VCaP (cell line): ENCODE data around the gene ADRA2B.

Experiments used
- H3K27ac ChIP-seq: fragments of 450-650 bp; 2 replicates; pipeline ENCODE4 v1.5.1; 2017
- TF ChIP-seq, protein P1 (sequence below): fragments of 450-650 bp; conservative IDR thresholded peaks from 2 replicates; pipeline ENCODE4 v1.5.1; 2017; ENCODE audit warnings: mild to moderate bottlenecking, moderate library complexity

Gene ADRA2B

DNA sequence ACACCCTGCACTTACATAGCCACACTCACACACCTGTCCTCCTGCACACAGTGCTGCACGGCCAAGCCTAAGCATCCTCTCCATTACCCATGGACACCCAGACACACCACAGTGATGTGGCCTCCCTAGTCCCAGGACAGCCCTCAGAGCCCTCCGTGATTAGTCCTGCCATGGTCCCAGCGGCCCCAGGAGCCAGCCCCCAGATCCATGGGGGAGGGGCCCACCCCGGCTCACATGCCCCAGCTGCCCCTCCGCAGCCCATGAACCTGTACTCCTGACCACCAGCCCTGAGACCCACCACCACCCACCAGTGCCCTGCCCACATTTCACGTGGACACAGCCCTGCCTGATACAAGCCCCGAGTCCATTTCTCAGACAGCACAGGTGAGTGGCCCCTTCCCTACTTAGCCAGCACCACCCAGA lies 36.9 kb upstream of the ADRA2B start:
- TF ChIP-seq, protein P1, sequence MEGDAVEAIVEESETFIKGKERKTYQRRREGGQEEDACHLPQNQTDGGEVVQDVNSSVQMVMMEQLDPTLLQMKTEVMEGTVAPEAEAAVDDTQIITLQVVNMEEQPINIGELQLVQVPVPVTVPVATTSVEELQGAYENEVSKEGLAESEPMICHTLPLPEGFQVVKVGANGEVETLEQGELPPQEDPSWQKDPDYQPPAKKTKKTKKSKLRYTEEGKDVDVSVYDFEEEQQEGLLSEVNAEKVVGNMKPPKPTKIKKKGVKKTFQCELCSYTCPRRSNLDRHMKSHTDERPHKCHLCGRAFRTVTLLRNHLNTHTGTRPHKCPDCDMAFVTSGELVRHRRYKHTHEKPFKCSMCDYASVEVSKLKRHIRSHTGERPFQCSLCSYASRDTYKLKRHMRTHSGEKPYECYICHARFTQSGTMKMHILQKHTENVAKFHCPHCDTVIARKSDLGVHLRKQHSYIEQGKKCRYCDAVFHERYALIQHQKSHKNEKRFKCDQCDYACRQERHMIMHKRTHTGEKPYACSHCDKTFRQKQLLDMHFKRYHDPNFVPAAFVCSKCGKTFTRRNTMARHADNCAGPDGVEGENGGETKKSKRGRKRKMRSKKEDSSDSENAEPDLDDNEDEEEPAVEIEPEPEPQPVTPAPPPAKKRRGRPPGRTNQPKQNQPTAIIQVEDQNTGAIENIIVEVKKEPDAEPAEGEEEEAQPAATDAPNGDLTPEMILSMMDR, result no peak
- no peak overlapping the region for H3K27ac ChIP-seq

DNA sequence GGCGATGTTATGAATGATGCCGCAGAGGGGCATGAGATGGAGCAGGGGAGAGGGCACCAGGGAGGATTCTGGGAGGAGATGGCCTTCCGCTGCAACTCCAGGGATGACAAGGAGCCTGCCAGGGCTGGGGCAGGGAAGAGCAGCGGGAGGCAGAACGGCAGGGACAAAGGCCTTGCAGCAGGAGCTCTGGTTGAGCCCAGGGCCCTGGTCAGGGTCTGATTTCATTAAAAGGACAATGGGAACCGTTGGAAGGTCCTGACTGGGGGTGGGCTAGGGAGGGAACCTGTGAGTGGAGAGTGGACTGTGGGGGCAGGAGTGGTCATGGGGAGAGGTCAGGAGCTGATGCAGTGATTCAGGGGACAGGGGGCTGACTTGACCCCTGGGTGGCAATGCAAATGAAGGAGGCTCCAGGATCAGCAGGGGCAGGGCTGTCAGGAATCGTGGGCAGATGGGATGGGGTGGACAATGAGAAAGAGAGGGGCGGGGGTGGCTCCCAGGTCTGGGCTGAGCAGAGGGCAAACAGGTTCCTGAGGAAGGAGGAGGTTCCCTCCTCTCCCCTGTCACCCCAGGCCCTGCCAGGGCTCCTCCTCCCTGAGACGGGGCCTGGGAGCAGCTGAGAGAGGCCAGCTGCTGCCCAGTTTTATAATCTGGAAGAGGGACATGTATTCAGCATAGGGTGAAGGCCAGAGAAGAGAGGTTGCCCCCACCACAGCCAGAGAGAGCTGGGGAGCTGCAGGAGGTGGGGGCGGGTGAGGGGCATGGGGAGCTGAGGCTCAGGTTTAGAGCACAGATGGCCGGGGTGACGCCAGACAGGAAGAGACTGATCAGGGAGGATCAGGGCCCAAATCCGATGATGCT lies 36.2 kb upstream of the ADRA2B start:
- H3K27ac ChIP-seq, result no peak overlapping the region
- TF ChIP-seq, protein P1, result no peak

DNA sequence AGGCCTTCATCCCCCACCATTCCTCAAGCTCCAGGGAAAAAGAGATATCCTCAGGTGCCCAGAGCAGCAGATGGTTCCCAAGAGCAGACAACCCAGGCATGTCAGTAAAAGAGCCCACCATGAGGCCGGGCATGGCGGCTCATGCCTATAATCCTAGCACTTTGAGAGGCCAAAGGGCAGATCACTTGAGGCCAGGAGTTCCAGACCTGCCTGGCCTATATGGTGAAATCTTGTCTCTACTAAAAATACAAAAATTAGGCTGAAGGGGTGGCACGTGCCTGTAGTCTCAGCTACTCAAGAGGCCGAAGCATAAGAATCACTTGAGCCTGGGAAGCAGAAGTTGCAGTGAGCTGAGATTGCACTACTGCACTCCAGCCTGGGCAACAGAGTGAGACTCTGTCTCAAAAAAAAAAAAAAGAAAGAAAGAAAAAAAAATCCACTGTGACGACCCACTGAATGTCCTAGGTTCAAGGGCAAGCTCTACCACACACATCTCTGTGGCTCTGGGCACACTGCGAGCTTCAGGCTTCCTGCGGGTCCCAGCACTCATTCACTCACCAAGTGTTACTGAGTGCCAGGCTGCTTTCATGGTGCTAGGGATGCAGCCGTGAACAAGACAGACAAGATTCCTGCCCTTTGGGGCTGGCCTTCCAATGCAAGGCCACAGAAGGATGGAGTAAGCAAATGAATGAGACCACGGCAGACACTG lies 35.4 kb upstream of the ADRA2B start:
- no peak overlapping the region for H3K27ac ChIP-seq
- TF ChIP-seq, protein P1, result no peak

DNA sequence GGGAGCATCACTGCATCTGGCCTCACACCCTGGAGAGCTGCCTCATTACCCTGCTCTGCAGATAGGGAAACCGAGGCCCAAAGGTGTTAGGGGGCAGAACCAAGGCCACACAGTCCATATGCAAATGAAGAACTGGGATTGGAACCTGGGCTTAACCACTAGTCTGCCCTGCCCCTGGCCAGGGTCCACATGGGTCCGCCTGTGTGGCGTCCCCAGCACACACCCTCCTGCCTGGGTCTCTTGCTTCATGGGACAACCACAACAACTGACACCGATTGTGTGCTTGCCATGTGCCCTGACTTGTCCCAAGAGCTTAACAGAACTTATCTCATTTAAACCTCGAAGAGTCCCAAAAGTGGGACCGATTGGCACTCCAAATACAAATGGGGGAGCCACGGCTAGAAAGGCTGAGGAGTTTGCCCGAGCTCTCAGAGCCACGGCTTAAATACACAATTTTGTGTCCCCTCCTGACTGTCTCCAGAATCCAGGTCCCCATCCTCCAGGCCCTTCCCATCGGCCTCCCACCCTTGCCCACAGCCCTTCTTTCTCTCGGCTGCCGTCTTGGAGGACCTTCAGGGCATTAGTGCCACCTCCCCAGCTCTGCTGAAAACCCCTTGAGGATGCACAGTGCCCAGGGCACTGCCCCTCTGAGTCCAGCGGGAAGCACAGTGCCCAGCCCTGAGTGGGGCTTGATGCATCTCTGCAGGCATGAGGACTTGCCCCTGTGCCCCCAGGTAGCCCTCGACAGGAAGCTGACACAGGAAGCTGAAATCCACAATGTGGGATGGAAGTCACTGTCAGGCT lies 34.6 kb upstream of the ADRA2B start:
- TF ChIP-seq, protein P1, result no peak
- no peak overlapping the region for H3K27ac ChIP-seq

DNA sequence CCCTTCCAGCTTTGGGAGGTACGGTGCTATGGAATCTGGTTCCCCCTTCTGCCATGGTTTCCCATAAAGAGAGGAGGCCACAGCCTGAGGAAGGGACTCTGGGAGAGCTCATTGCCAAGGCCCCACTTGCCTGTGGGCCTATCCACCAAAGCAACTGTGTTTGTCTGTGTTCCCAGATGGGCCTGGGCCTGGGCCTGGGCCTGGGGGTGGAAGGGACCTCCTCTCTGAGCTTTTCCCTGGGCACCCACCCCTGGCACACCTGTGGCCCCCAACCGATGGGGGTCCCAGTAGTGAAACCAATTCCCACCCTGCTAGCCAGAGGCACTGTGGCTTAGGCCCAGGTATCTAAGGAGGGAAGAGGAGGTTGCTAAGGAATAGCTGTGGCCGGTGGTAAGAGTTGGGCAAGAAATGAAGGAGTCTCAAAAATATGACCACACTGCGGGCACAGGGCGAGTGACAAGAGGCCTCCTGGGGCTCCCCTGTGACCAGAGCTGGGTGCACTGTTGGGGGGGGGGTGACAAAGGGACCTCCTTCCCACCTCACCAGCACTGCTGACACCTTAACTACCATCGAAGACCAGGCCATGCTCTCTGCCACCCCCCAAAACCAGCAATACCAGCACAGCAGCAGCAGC lies 33.8 kb upstream of the ADRA2B start:
- no peak overlapping the region for H3K27ac ChIP-seq
- TF ChIP-seq, protein P1, result no peak

DNA sequence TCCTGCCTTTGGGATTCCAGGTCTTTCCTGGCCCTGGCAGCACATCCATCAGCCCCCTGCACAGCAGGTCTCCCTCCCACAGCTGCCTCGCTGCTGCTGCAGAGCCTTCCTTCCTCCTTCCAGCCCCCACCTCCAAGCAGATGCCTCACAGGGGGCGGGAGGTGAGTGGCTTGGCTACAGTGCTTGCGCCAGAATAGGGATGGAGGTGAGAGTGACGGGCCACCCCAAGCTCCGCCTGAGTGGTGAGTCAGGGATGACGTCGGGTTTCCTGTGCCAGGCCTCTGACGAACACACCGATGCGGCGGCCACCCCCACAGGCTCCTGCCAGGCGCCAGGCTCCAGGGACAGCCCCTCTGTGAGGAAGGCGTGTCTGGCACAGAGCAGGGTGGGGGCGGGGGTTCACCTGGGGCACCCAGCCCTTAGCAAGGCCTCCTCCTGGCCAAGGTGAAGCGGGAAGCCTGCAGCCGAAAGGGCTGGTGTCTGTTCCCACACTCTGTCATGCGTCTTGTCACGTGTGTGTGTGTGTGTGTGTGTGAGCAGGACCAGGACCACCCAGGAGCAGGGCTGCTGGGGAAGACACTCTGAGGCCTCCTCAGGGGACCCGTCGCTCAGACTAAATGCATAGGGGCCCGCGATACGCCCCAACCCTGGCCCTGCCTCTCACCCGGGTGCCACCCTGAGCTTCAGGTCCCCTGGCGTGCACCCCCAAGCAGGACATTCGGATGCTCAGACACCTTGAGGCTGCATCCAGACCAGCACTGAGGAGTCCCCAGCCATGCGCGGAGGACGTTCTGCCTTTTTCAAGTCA lies 32.2 kb upstream of the ADRA2B start:
- peak overlapping the region; percentile 93; the same call in 1 of the 2 replicates for H3K27ac ChIP-seq
- TF ChIP-seq, protein P1, result no peak
